IPS-15b (cell line): ENCODE data around the gene PHF12.
"Not testable (repeated sequence)": the region's sequence is repeated elsewhere in the genome, so short reads cannot be mapped to it uniquely, and the experiment has no call there.

Experiments used
- H3K27me3 ChIP-seq: one replicate; pipeline ENCODE4 v1.6.1; 2013; ENCODE audit warnings: low read length; ENCODE audit not compliant: control insufficient read depth, insufficient read depth
- H3K36me3 ChIP-seq: one replicate; pipeline ENCODE4 v1.6.1; 2013; ENCODE audit warnings: low read length; ENCODE audit not compliant: control insufficient read depth, insufficient read depth
- H3K4me1 ChIP-seq: one replicate; pipeline ENCODE4 v1.6.1; 2013; ENCODE audit warnings: mild to moderate bottlenecking, low read length; ENCODE audit not compliant: control insufficient read depth, insufficient read depth
- H3K4me3 ChIP-seq: one replicate; pipeline ENCODE4 v1.5.1; 2013; ENCODE audit warnings: low read depth, low read length
- H3K9ac ChIP-seq: one replicate; pipeline ENCODE4 v1.6.1; 2013; ENCODE audit warnings: low read depth, mild to moderate bottlenecking, low read length
- H3K9me3 ChIP-seq: one replicate; pipeline ENCODE4 v1.6.1; 2013; ENCODE audit warnings: mild to moderate bottlenecking, low read length; ENCODE audit not compliant: control insufficient read depth, insufficient read depth

PHF12 gene

GRCh38 chr17:28940142-28940541 lies 11.2 kb downstream of the PHF12 start:
- Histone ChIP-seq H3K4me1 (peaks cover 22% of the 10 kb centered on the region), H3K9me3 (no peaks in the 10 kb centered on the region), H3K4me3 (no peak overlapping the region), H3K9ac (no peak overlapping the region), H3K27me3 (no peaks in the 10 kb centered on the region), H3K36me3 (no peaks in the 10 kb centered on the region)

DNA sequence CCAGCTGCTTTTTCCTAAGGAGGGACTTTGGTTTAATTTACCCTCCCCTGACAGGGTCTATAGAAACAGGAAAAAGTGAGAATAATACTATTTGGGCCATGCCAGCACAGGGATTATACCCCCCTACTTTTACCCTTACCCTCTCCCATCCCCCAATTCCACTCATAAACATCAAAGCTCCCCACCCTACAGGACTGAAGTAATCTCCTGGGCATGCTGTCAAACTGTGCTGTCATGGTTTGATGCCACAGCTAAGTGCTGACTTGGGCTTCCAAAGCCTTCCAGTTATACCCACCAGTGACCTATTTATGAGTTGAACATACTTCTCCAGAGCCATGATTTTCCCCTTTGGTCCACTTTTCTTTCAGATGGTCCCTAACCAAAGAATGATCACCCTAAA lies 12.8 kb downstream of the PHF12 start:
- Histone ChIP-seq H3K9me3 (no peaks in the 10 kb centered on the region), H3K27me3 (no peaks in the 10 kb centered on the region), H3K36me3 (no peaks in the 10 kb centered on the region), H3K9ac (no peak overlapping the region), H3K4me1 (peaks cover 22% of the 10 kb centered on the region), H3K4me3 (no peak overlapping the region)

GRCh38 chr17:28937044-28937729 lies 14.1 kb downstream of the PHF12 start:
- Histone ChIP-seq H3K9ac (no peak overlapping the region), H3K36me3 (peaks cover under 1% of the 10 kb centered on the region), H3K9me3 (no peaks in the 10 kb centered on the region), H3K4me1 (peaks cover 22% of the 10 kb centered on the region), H3K4me3 (no peak overlapping the region), H3K27me3 (no peaks in the 10 kb centered on the region)

DNA sequence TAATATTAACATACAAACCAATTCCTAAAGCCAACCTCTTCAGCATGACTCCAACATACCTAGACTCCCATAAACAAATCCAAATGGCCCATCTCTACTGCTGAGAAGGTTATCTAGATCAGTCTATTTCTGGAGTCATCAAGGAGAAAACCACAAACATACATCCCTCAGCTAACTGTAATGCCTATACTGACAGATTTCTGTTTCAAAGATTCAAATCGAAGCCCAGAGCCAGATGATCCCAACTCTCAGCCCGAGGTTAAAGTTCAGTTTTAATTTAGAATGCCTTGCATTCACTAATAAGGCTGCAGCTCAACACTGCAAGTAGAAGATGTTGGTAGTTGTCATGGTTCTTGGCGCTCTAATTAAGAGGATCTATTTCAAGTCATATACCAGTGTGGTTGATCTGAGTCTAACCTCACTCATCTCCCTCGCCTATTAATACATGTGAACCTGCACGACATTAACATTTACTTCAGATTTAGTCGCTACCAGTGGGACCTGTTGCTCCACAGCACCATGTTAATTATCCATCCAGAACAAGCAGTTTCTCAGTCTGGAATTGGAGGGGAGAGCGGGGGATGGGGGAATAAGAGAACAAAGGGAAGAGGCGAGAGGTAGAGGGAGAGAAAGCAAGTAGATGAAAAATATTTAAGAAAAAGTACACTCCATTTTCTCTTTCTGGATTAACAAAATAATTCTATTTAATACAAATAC lies 15.4 kb downstream of the PHF12 start:
- Histone ChIP-seq H3K36me3 (peaks cover 4% of the 10 kb centered on the region), H3K4me1 (peaks cover 17% of the 10 kb centered on the region), H3K9me3 (no peaks in the 10 kb centered on the region), H3K27me3 (no peaks in the 10 kb centered on the region), H3K9ac (no peak overlapping the region), H3K4me3 (no peak overlapping the region)

GRCh38 chr17:28934508-28934907 lies 16.8 kb downstream of the PHF12 start:
- not testable (repeated sequence) for H3K4me3 ChIP-seq, H3K36me3 ChIP-seq, H3K27me3 ChIP-seq, H3K9ac ChIP-seq, H3K9me3 ChIP-seq
- peaks cover 12% of the 10 kb centered on the region for H3K4me1 ChIP-seq

- no peaks in the 10 kb centered on the region for H3K27me3 ChIP-seq
- H3K36me3 ChIP-seq: peaks cover 14% of the 10 kb centered on the region
- H3K4me1 ChIP-seq: no peaks in the 10 kb centered on the region
- H3K9ac ChIP-seq: no peak overlapping the region
- H3K9me3 ChIP-seq: no peaks in the 10 kb centered on the region
- H3K4me3 ChIP-seq: no peak overlapping the region
Measured at GRCh38 chr17:28929787-28930186, 21.5 kb downstream of the PHF12 start.

GRCh38 chr17:28928061-28928460 lies 23.3 kb downstream of the PHF12 start:
- H3K9me3 ChIP-seq: no peaks in the 10 kb centered on the region
- no peak overlapping the region for H3K9ac ChIP-seq
- no peaks in the 10 kb centered on the region for H3K4me1 ChIP-seq
- H3K36me3 ChIP-seq: peaks cover 20% of the 10 kb centered on the region
- no peak overlapping the region for H3K4me3 ChIP-seq
- no peaks in the 10 kb centered on the region for H3K27me3 ChIP-seq

DNA sequence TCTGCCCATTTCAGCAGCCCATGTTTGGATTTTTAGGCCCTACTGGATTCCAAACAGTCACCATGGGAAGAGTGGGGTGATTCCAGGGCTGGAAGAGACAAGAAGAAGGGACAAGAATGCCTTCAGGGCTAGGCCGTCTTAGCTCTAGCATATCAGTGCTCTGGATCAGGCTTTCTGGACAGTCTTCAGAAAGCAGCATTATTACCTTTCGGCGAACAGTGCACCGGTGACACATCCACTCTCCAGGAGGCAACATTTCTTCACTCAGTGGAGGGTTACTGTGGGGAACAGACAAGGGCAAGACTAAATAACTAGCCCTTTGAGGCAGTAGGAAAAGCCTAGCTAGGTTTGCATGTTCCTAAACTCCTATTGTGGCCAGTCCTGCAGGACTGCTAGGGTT lies 24.5 kb downstream of the PHF12 start:
- H3K4me3 ChIP-seq: no peak overlapping the region
- no peaks in the 10 kb centered on the region for H3K4me1 ChIP-seq
- no peaks in the 10 kb centered on the region for H3K9me3 ChIP-seq
- H3K9ac ChIP-seq: no peak overlapping the region
- H3K27me3 ChIP-seq: no peaks in the 10 kb centered on the region
- peaks cover 16% of the 10 kb centered on the region for H3K36me3 ChIP-seq

GRCh38 chr17:28926366-28926765 lies 25.0 kb downstream of the PHF12 start:
- Histone ChIP-seq H3K9me3 (no peaks in the 10 kb centered on the region), H3K27me3 (no peaks in the 10 kb centered on the region), H3K4me1 (no peaks in the 10 kb centered on the region), H3K9ac (no peak overlapping the region), H3K4me3 (no peak overlapping the region), H3K36me3 (peaks cover 18% of the 10 kb centered on the region)

DNA sequence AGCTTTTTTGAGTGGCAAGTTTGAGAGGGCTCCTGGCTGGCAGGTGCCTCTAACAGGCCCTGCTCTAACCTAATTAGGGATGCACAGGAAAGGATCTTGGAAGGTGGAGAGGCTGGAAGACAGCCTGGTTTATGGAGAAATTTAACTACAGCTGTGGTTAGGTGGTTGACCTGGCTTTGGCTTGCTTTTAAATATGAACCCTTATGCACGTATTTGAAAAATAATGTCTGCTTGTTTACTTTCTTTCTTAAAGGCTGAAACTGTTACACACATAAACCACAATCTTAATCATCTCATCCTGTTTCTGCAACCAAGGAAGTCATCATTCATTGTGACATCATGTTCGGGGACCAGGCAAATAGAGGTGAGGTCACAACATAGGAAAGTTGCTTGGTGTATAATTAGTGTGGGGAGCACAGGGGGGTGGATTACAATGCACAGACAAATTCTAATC lies 25.4 kb downstream of the PHF12 start:
- no peaks in the 10 kb centered on the region for H3K9me3 ChIP-seq
- H3K4me3 ChIP-seq: no peak overlapping the region
- peaks cover 22% of the 10 kb centered on the region for H3K36me3 ChIP-seq
- no peak overlapping the region for H3K9ac ChIP-seq
- H3K27me3 ChIP-seq: no peaks in the 10 kb centered on the region
- H3K4me1 ChIP-seq: no peaks in the 10 kb centered on the region

GRCh38 chr17:28920201-28920600 lies 31.1 kb downstream of the PHF12 start:
- Histone ChIP-seq H3K9me3 (no peaks in the 10 kb centered on the region), H3K36me3 (peaks cover 55% of the 10 kb centered on the region), H3K4me3 (no peak overlapping the region), H3K27me3 (no peaks in the 10 kb centered on the region), H3K4me1 (no peaks in the 10 kb centered on the region), H3K9ac (no peak overlapping the region)

DNA sequence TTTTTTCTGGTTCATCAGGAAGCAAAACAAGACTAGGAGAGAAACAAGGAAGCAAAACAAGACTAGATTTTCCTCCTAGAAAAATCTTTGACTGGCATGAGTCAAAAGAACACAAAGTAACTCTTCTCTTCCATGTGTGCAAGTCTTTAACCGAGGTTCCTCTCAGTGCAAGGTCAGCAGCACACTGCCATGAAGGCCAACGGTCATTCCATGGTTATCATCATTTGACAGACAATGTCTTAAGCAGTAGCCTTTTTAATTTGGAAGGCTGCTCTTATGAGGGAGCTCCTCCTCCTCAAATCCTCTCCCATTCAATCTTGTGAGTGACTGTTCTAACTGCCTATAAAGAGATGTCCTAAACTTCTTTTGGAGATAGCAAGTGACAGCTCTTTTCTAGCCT lies 33.0 kb downstream of the PHF12 start:
- H3K4me1 ChIP-seq: no peaks in the 10 kb centered on the region

More for the DNA sequence above, 33.0 kb downstream of the PHF12 start:
- Histone ChIP-seq H3K36me3 (peaks cover 60% of the 10 kb centered on the region), H3K27me3 (no peaks in the 10 kb centered on the region), H3K9me3 (no peaks in the 10 kb centered on the region), H3K4me3 (no peak overlapping the region), H3K9ac (no peak overlapping the region)
